Measurements from ENCODE around the gene ZNF544. TPM values are rescaled to one million over a fixed set of nuclear protein-coding genes. Genes with fewer than 3 reads are reported as not detected.

ZNF544 gene
- total and polyA plus RNA-seq, 2 of the 8 experiments (the other 6 are each of a cell fraction or from before 2014, with no cell fraction given), result 48.8 to 60.8 TPM

GRCh38 chr19:58229255-58229639 lies 533 bp downstream of the ZNF544 start (continued):
- no peak for TF ChIP-seq PHF8 (conservative IDR thresholded peaks at IDR 0.05; ENCODE audit: low read depth, low read length)
- no peak for TF ChIP-seq YY1 (IDR thresholded peaks at IDR 0.05; ENCODE audit: low read depth, low read length)
- TF ChIP-seq CHD1 (IDR thresholded peaks at IDR 0.05; ENCODE audit: low read depth, low read length), result no peak
- TF ChIP-seq CHD2 (IDR thresholded peaks at IDR 0.05; ENCODE audit: low read length), result no peak
- TF ChIP-seq TEAD4 (IDR thresholded peaks at IDR 0.05; ENCODE audit: low read depth, low read length), result no peak
- TF ChIP-seq JUN (IDR thresholded peaks at IDR 0.05; ENCODE audit: low read depth, low read length), result no peak
- TF ChIP-seq USF2 (IDR thresholded peaks at IDR 0.05; ENCODE audit: low read length), result no peak
- TF ChIP-seq EP300 (IDR thresholded peaks at IDR 0.05; ENCODE audit: borderline replicate concordance in 1 of 2, low read depth in 2 of 2, low read length in 2 of 2), result no peak
- TF ChIP-seq HDAC6 (IDR thresholded peaks at IDR 0.05; ENCODE audit: low read depth, low read length), result no peak
- no peak for TF ChIP-seq RNF2 (IDR thresholded peaks at IDR 0.05; ENCODE audit: borderline replicate concordance, low read depth, low read length, missing control alignments, poor library complexity, severe bottlenecking)
- TF ChIP-seq SIRT6 (IDR thresholded peaks at IDR 0.05; ENCODE audit: low read length), result no peak
- no peak for TF ChIP-seq POU5F1 (IDR thresholded peaks at IDR 0.05; ENCODE audit: low read depth, low read length)
- TF ChIP-seq GABPA (IDR thresholded peaks at IDR 0.05; ENCODE audit: borderline replicate concordance, insufficient read depth, low read length), result no peak
- no peak for TF ChIP-seq SUZ12 (IDR thresholded peaks at IDR 0.05; ENCODE audit: low read length)
- TF ChIP-seq, protein P1, sequence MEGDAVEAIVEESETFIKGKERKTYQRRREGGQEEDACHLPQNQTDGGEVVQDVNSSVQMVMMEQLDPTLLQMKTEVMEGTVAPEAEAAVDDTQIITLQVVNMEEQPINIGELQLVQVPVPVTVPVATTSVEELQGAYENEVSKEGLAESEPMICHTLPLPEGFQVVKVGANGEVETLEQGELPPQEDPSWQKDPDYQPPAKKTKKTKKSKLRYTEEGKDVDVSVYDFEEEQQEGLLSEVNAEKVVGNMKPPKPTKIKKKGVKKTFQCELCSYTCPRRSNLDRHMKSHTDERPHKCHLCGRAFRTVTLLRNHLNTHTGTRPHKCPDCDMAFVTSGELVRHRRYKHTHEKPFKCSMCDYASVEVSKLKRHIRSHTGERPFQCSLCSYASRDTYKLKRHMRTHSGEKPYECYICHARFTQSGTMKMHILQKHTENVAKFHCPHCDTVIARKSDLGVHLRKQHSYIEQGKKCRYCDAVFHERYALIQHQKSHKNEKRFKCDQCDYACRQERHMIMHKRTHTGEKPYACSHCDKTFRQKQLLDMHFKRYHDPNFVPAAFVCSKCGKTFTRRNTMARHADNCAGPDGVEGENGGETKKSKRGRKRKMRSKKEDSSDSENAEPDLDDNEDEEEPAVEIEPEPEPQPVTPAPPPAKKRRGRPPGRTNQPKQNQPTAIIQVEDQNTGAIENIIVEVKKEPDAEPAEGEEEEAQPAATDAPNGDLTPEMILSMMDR (IDR thresholded peaks at IDR 0.05; ENCODE audit: control extremely low read depth in 1 of 3, insufficient read depth in 1 of 3, low read depth in 1 of 3, low read length in 3 of 3), result peak; percentile 55 to 67 (median 57)
- no peak for TF ChIP-seq ATF3 (IDR thresholded peaks at IDR 0.05; ENCODE audit: insufficient read depth, low read depth, low read length)
- no peak for TF ChIP-seq MAFK (IDR thresholded peaks at IDR 0.05; ENCODE audit: low read depth, low read length)
- TF ChIP-seq MAX (IDR thresholded peaks at IDR 0.05), result no peak
- TF ChIP-seq RBBP5 (IDR thresholded peaks at IDR 0.05; ENCODE audit: borderline replicate concordance, low read depth, low read length), result no peak
- TF ChIP-seq KDM4A (IDR thresholded peaks at IDR 0.05; ENCODE audit: low read depth, low read length, severe bottlenecking), result no peak
- TF ChIP-seq KDM5A (IDR thresholded peaks at IDR 0.05; ENCODE audit: low read length), result no peak

Data from H1 (cell line).